HG02642 (cell line): ENCODE results near the gene PECR.
A peak's percentile ranks its signal among the peaks of the same experiment; 100 is the strongest.

ENCODE experiments used
- ATAC-seq: cut with Tn5 transposase; IDR thresholded peaks from one replicate; pipeline ENCODE4 v1.9.1; 2021; ENCODE audit warnings: mild to moderate bottlenecking; ENCODE audit not compliant: unreplicated experiment, poor library complexity

PECR gene

GRCh38 chr2:216073773-216074172 is 7.8 kb downstream of the PECR start:
- no peak for ATAC-seq

GRCh38 chr2:216072473-216072872 is 9.1 kb downstream of the PECR start:
- no peak for ATAC-seq

- no peak for ATAC-seq
These were observed 10.3 kb downstream of the PECR start for GRCh38 chr2:216071111-216071851.

- ATAC-seq: no peak
These were observed 11.4 kb downstream of the PECR start for GRCh38 chr2:216070195-216070594.

- ATAC-seq: no peak
These were observed 12.6 kb downstream of the PECR start for GRCh38 chr2:216069028-216069427.

- no peak for ATAC-seq
These were observed 15.4 kb downstream of the PECR start for GRCh38 chr2:216066230-216066629.

DNA sequence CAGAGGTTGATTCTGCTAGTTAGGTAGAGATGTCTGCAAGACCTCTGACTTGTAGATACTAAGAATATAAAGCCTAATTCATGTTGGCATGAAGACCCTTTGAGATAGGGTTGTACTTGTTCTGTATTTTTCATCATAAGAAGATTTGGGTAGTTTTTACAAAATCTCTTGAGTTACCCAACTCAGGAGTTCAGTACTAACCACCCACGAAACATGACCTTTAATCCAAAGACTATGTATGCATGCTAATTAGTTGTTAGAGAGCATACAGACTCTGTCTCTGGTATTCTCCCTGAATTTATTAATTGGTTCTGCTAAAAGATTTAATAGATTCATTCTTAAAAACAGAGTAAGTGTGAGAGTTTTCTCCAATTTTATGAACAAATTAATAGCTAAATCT is 16.9 kb downstream of the PECR start:
- no peak for ATAC-seq

DNA sequence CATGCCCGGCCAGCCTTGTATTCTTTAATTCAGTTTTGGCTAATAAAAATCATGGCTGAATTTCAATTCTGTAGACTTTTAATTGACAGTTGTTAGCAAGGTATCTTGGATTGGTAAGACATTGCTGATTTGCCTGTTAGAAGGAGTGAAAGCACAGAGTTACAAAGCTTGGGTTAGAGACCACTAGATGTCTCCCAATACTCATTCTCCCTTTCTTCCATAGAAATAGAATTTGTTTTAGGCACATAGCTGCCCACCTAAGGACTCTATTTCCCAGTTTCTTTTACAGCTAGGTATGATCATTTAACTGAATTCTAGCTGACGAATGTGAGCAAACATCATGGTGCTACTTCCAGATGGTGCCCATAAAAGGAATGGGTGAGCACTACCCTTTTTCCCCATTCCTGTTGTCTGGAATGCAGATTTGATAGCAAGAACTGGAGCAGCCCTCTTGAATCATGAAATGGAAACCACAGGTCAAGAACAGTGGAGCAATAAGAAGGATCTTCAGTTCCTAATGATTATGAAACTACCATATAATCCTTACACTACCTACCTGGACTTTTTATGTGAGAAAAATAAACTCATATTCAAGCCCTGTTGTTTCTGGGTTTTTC is 17.5 kb downstream of the PECR start:
- no peak for ATAC-seq

DNA sequence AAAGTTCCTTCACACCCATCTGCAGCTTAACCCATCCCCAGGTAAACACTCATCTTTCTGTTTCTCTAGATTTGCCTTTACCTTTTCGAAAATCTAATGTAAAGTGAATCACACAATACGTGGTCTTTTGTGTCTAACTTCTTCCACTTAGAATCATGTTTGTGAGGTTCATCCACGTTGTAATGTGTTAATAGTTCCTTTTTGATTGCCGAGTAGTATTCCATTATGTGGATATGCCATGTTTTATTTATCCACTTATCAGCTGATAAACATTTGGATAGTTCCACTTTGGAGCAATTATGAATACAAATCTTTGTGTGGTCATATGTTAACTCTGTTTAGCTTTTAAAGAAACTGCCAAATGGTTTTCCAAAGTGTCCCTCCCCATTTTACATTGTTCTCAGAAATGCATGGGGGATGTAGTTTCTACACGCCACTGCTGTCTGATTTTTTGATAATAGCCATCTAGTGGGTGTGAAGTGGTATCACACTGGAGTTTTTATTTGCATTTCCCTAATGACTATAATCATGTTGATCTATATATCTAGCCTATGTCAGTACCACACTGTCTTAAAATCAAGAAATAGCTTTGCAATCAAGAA is 22.3 kb downstream of the PECR start:
- ATAC-seq: no peak

GRCh38 chr2:216057688-216058193 is 23.9 kb downstream of the PECR start:
- ATAC-seq: peak; percentile 89

- peak; percentile 37 for ATAC-seq
These were observed 24.9 kb downstream of the PECR start for GRCh38 chr2:216056739-216057138.

DNA sequence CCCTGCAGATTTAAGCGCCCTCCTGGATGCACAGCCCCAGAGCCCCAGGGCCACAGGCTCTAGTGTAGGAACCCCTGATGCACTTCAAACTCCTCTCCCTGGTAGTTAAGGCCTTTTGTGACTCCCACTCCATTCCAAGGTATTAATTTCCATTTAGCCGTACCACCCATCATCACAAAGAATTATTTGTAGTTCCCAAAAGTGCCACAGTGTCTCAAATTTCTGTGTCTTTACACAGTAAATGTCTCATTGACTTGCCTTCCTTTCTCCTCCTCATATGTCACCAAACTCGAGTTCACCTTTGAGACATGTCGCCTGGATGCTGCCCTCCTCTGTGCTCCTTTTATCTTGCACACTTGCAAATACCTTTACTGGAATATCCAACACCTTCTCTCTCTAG is 25.9 kb downstream of the PECR start:
- ATAC-seq: no peak

DNA sequence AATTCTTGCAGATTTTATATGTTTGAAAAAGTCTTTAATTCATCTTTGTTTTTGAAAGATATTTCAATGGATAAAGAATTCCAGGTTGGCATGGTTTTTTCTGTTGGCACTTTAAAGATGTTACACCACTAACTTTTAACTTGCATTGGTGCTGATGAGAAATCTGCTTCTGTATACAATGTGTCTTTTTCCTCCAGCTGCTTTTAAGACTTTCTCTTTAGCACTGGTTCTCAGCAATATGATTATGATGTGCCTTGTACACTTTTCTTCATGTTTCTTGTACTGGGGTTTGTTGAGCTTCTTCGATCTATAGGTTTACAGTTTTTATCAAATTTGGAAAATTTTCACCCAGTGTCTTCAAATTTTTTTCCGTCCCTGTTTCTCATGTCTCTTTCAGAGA is 29.2 kb downstream of the PECR start:
- ATAC-seq: no peak

DNA sequence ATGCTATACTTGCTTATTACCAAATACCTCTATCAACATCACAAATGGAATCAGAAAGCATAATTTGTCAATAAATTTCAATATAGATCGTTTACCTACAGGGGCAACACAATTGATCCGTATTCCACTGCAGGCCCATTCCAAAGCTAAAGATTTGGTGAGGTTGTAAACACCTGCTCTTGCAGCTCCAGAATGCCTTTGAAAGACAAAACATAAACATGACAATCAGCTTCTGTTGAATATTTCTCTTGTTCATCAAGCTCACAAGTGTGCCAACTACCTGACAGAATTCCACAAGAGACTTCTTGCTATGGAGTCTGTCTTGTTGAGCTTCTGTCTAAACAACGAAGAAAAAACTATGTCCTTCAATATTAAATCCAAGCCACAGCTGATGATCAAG is 30.3 kb downstream of the PECR start:
- no peak for ATAC-seq

DNA sequence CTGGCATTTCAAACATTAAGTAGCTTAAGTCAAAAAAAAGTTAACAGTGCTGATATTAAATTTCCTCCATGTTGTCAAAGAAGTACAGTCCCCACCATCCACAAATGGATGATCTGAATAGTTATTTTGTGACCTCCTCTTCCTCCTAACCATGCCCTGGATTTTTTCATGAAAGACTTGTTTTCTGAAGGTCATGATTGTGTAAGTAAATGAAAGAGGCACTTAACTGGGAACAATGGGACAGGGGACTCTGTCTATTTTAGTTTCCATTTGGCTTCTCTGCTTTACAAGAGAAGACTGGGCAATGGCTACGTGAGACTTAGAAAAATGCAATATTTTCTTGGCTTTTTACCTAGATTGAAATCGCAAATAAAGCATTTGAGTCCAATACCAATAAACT is 32.2 kb downstream of the PECR start:
- no peak for ATAC-seq

DNA sequence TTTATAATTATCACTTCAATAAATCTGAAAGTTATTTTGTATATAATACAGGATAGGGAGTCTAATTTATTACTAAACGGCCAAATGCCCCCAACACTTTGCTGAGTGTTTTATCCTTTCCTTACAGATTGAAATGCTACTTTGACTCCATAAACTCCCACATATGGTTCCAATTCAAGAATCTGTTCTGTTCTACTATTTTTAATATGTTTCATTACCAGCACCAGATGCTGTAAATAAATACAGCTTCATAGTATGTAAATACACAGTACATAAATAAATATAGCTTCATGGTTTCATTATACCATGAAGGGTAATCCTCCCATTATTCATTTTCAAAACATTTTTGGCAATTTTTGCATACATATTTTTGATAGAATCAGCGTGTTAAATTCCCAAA is 34.2 kb downstream of the PECR start:
- ATAC-seq: no peak

DNA sequence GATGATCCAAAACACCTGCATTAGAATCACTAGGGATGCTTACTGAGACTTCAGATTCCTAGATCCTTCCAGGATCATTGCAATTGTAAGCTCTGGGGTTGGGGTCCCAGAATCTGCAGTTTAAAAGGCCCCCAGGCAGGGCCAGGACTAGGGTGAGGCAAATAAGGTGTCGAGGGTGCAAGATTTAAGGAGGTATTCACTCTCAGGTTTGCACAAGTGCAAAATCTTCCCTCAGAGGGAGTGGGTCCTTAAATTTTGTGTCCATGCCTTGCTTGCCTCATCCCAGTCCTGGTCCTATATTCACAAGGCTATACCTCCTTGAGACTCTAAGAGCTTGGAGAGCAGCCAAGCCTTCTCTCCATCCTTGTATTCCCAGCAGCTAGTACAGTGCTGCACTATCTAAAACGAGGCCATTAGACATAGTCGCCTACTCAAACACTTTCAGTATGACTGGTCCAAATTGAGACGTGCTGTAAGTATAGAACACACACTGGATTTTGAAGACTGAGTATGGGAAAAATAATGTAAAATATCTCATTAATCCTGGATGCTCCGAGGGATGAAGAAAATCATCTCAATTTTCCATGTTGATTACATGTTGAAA is 36.6 kb downstream of the PECR start:
- peak; percentile 90 for ATAC-seq

DNA sequence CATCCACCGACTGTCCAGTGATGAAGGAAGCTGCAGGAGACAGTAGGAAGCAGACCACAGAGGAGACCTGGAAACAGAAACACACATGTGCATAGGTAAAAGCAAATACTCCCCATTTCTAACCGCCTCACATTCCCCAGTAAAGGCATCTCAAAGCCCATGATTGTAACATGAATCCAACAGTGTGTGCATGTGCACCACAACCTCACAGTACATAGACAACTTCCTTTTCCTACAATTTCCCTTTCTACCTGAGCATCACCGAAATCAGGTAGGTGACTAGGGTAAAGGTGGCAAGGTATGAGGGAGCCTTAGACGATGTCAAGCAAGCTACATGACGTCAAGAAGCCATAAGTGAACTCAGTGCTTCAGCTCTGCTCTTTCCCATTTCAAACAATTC is 37.7 kb downstream of the PECR start:
- no peak for ATAC-seq

DNA sequence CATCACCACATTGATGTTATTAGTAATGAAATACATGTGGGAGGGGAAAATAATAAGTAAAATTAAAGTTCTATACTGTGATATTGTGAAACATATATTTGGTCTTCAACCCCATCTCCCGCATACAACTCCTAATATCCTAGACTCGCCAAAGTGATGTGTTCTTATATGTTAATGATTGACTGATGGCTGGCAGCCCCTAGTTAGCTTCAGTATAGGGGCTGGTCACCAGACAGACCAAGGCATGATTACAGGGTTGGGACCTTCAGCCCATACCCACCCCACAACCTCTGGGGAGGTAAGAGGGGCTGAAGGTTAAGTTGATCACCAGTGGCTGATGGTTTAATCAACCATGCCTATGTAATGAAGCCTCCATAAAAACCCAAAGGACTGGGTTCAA is 40.2 kb downstream of the PECR start:
- ATAC-seq: no peak

DNA sequence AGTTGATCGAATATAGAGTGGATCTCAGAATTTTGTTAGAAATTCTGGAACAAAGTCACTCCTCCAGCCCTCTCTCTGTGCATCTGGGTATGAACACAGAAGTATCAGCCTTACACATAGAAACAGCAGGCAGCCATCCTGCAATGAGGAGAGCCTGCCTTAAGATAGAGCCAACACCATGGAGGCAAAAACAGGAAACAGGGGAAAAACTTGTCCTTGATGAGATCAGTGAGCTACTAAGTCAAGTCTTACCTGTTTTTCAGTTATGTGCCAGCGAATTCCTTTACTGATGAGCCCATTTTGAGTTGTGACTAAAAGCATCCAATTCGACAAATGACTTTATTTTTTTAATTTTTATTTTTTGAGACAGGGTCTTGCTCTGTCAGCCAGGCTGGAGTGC is 41.7 kb downstream of the PECR start:
- ATAC-seq: no peak

- ATAC-seq: peak; percentile 35
These were observed 47.5 kb downstream of the PECR start for GRCh38 chr2:216034065-216034464.
